ENCODE measurements around the gene CFAP77. TPM values are rescaled to one million over a fixed set of nuclear protein-coding genes. Genes with fewer than 3 reads are reported as not detected.

CFAP77 gene
- total and polyA plus RNA-seq, 2 of the 13 experiments (the other 11 are each of a cell fraction or from before 2014, with no cell fraction given) = not detected

DNA sequence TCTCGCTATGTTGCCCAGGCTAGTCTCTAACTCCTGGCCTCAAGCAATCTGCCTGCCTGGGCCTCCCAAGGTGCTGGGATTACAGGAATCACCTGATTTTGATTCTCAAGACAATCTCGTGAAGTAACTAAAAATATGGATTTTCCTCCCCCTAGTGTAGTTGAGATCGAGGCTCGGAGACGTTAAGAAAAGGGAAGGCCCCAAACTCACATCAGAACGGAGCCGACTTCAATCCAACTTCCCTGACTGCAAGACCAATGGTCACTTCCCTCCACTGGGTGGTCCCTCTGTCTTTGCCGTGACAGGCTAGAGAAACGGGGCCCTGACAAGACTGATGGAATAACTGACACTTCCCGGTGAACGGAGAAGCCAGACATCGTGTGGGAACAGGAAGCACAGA is 200.7 kb downstream of the CFAP77 start (continued):
- TF ChIP-seq ARNT2 (CRISPR knock-in tag; IDR thresholded peaks at IDR 0.05; ENCODE audit: low read depth) = no peak
- no peak for TF ChIP-seq FOXC1 (CRISPR knock-in tag; IDR thresholded peaks at IDR 0.05; ENCODE audit: borderline replicate concordance)
- no peak for TF ChIP-seq ZSCAN9 (CRISPR knock-in tag; IDR thresholded peaks at IDR 0.05; ENCODE audit: borderline replicate concordance)
- TF ChIP-seq RBFOX2 (IDR thresholded peaks at IDR 0.05; ENCODE audit: low read depth, low read length) = no peak
- no peak for TF ChIP-seq NFATC3 (CRISPR knock-in tag; IDR thresholded peaks at IDR 0.05)

DNA sequence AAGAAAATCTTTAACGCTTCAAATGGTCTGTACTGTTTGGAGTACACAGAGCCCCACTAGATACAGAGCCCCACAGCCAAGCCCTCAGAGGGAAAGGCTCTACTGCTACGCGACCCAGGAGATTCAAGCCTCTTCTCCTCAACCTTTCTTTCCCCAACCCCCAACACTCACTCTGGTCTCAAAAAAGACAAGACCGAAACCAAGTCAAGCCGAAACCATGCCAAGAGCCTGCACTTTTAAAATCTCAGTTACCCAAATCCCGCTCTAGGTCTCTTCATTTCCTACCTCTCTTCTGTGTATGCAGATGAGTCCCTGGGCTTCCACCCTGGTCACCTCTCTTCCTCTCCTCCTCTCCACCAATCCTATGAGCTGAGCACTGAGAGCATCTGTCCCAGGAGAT is 204.3 kb downstream of the CFAP77 start:
- intact Hi-C loops (cut with micrococcal nuclease; ENCODE audit: unreplicated experiment) (no loop called here), in situ Hi-C loops (cut with HindIII; ENCODE audit: extremely low pct_ligation_motif_present, low pct_unique_long_range_greater_than_20kb) (no loop called here)
- Histone ChIP-seq H3K9ac (ENCODE audit: insufficient read depth, low read depth, low read length) (no peak overlapping the region), H2AFZ (ENCODE audit: low read length) (no peak overlapping the region), H3K27me3 (ENCODE audit: control insufficient read depth in 1 of 2, insufficient read depth in 2 of 2, low read length in 2 of 2) (no peaks in the 10 kb centered on the region), H3K4me3 (replicated peaks in 1 of 3; ENCODE audit: insufficient read depth in 1 of 3, low read depth in 2 of 3, low read length in 3 of 3) (no peak overlapping the region), H3K36me3 (replicated peaks in 1 of 2; ENCODE audit: control insufficient read depth in 1 of 2, insufficient read depth in 2 of 2, low read length in 2 of 2) (peaks cover 27 to 73% of the 10 kb centered on the region in 2 experiments), H4K20me1 (ENCODE audit: insufficient read depth, low read length) (no peaks in the 10 kb centered on the region), H3K79me2 (ENCODE audit: insufficient read depth, low read length) (no peaks in the 10 kb centered on the region), H3K4me1 (ENCODE audit: insufficient read depth, low read length) (no peaks in the 10 kb centered on the region), H3K9me3 (ENCODE audit: low read length) (no peaks in the 10 kb centered on the region), H3K4me2 (ENCODE audit: low read depth, low read length) (no peak overlapping the region), H3K27ac (ENCODE audit: extremely low read length, insufficient read depth, low read length) (no peak overlapping the region)
- no peak for ATAC-seq
- ChIA-PET POLR2A (no interaction called here), CTCF (ENCODE audit: low intra/inter-chr PET ratio, low total read pairs) (no interaction called here)
- WGBS (ENCODE audit: low lambda C conversion rate) = 82% methylated on average over 6 of the region's 6 CpGs
- TF ChIP-seq ZNF772 (CRISPR knock-in tag; IDR thresholded peaks at IDR 0.05) (no peak), RFXAP (CRISPR knock-in tag; IDR thresholded peaks at IDR 0.05; ENCODE audit: borderline replicate concordance) (no peak), MTA3 (CRISPR knock-in tag; IDR thresholded peaks at IDR 0.05) (no peak), ARNT2 (CRISPR knock-in tag; IDR thresholded peaks at IDR 0.05; ENCODE audit: low read depth) (no peak), HOXA3 (CRISPR knock-in tag; IDR thresholded peaks at IDR 0.05) (no peak), HNRNPK (IDR thresholded peaks at IDR 0.05; ENCODE audit: low read depth, low read length, poor library complexity, severe bottlenecking) (no peak), ZNF883 (CRISPR knock-in tag; IDR thresholded peaks at IDR 0.05; ENCODE audit: not compliant biosample characterization) (no peak)
- TF ChIP-seq, protein P1, sequence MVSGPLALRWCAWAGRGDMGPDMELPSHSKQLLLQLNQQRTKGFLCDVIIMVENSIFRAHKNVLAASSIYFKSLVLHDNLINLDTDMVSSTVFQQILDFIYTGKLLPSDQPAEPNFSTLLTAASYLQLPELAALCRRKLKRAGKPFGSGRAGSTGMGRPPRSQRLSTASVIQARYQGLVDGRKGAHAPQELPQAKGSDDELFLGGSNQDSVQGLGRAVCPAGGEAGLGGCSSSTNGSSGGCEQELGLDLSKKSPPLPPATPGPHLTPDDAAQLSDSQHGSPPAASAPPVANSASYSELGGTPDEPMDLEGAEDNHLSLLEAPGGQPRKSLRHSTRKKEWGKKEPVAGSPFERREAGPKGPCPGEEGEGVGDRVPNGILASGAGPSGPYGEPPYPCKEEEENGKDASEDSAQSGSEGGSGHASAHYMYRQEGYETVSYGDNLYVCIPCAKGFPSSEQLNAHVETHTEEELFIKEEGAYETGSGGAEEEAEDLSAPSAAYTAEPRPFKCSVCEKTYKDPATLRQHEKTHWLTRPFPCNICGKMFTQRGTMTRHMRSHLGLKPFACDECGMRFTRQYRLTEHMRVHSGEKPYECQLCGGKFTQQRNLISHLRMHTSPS (CRISPR knock-in tag; IDR thresholded peaks at IDR 0.05; ENCODE audit: low read depth) = no peak
- TF ChIP-seq, protein P2, sequence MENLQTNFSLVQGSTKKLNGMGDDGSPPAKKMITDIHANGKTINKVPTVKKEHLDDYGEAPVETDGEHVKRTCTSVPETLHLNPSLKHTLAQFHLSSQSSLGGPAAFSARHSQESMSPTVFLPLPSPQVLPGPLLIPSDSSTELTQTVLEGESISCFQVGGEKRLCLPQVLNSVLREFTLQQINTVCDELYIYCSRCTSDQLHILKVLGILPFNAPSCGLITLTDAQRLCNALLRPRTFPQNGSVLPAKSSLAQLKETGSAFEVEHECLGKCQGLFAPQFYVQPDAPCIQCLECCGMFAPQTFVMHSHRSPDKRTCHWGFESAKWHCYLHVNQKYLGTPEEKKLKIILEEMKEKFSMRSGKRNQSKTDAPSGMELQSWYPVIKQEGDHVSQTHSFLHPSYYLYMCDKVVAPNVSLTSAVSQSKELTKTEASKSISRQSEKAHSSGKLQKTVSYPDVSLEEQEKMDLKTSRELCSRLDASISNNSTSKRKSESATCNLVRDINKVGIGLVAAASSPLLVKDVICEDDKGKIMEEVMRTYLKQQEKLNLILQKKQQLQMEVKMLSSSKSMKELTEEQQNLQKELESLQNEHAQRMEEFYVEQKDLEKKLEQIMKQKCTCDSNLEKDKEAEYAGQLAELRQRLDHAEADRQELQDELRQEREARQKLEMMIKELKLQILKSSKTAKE (CRISPR knock-in tag; IDR thresholded peaks at IDR 0.05; ENCODE audit: borderline replicate concordance) = no peak
- TF ChIP-seq, protein P3, sequence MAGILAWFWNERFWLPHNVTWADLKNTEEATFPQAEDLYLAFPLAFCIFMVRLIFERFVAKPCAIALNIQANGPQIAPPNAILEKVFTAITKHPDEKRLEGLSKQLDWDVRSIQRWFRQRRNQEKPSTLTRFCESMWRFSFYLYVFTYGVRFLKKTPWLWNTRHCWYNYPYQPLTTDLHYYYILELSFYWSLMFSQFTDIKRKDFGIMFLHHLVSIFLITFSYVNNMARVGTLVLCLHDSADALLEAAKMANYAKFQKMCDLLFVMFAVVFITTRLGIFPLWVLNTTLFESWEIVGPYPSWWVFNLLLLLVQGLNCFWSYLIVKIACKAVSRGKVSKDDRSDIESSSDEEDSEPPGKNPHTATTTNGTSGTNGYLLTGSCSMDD (CRISPR knock-in tag; IDR thresholded peaks at IDR 0.05) = no peak
- no TSS peak for BruUV-seq (replicated peaks)
- no peak for FAIRE-seq
- no peak for DNase-seq (ENCODE audit: low spot score)
